T-helper 9 cell (primary cell): Measurements from ENCODE around the gene PHLDB1.
"Not testable (repeated sequence)": the region's sequence is repeated elsewhere in the genome, so short reads cannot be mapped to it uniquely, and the experiment has no call there.

ENCODE experiments used
- DNase-seq: peaks from one replicate; pipeline ENCODE4 v3.0.0-alpha.2; 2020
- total RNA-seq, 2 donors: gene quantifications; one replicate each; lab custom pipeline; 2026; lab: John Stamatoyannopoulos, UW

The PHLDB1 gene
- 2.9 to 5.2 reads per million in 2 donors for total RNA-seq

DNA sequence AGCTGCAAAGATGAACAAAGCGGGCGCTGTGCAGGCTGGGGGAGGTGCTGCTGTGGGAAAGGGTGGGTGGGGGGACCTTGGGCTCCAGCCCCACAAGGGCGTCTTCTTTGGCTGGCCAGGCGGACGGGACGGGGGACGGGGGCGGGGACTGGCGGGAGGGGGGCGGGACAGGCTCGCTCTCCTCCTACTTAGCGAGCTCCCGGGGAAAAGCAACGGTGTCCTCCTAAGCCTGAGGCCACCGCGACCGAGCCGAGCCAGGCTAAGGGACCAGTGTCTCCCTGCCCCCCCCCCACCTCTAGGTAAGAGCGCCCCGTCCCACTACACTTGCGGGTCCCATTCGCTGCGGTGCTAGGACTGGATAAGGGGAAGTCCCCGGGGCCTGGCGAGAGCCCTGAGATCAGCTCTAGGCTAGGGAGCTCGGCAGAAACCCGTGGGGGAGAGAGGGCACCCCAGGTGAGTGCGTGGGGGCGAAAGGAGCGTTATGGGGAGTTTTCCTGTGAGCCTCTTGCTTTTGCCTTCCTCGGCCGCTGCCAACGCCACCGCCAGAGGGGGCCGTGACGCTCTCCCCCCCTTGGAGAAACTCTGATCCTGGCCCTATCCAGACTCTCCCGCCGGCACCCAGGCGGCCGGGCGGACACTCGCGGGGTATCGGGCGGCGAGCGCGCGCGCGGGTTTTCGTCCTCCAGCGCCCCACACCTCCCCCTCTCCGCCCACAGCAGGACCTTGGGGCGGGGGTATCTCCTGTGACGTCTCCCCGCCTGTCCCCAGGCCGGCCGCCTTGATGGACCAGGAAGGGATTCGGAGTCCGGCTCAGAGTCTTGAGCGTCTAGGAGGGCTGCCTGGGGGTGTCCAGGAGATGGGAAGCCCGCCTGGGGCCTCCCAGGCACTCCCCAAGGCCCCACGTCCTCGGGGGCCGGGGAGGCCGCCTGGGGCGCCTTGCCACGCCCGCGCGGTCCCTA, at the start of gene PHLDB1:
TSS of gene PHLDB1 (plus strand) at position 215 of the 959 bp plus-strand sequence. CDS start 6,222 bp downstream, outside the sequence.
- peak; percentile 55 for DNase-seq

DNA sequence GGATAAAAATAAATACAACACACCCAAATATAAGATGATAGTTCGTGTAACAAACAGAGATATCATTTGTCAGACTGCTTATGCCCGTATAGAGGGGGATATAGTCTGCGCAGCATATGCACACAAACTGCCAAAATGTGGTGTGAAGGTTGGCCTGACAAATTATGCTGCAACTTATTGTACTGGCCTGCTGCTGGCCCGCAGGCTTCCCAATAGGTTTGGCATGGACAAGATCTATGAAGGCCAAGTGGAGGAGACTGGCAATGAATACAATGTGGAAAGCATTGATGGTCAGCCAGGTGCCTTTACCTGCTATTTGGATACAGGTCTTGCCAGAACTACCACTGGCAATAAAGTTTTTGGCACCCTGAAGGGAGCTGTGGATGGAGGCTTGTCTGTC, 46.6 kb upstream of the PHLDB1 start:
- DNase-seq = no peak

DNA sequence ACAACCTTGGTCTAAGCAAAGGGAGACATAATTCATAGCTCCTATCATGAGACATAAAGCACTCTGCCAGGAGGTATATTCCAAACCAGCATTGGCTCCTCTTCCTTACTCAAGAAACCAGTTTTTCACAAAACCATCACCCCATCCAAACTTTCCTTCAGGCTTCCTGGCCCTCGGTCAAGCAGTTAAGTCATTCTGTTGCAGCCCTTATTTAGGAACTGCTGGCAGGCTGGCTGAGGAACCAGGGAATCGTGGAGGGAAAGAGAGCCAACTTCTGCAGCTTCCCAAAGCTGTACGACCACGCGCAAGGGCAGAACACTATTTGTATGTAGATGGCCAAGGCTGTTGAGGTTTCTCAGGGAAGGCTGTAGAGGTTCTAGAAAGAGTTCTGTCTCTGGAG, 42.4 kb upstream of the PHLDB1 start:
- DNase-seq = no peak

DNA sequence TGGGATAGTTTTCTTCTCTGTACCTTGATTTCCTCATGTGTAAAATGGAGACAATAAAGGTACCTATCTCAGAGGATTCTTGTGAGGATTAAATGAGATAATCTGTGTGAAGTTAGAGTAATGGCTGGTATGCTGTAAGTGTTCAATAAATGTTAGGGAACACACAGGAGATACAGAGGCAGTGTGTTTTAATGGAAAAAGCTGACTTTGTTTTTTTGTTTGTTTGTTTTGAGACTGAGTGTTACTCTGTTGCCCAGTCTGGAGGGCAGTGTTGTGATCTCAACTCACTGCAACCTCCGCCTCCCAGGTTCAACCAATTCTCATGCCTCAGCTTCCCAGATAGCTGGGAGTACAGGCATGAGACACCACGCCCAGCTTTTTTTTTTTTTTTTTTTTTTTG, 37.7 kb upstream of the PHLDB1 start:
- no peak for DNase-seq

DNA sequence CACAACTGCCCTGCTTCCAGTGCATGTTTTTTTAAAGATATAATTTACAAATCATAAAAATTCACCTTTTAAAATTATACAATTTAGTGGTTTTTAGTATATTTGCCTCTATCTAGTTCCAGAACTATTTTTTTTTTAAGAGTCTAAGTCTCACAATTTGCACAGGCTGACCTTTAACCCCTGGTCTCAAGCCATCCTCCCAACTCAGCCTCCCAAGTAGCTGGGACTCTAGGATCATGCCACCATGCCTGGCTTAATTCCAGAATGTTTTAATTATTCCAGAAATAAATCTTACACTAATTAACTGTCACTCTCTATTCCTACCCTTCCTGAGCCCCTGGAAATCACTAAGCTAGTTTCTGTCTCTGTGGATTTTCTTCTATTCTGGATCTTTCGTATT, 36.6 kb upstream of the PHLDB1 start:
- DNase-seq = no peak

DNA sequence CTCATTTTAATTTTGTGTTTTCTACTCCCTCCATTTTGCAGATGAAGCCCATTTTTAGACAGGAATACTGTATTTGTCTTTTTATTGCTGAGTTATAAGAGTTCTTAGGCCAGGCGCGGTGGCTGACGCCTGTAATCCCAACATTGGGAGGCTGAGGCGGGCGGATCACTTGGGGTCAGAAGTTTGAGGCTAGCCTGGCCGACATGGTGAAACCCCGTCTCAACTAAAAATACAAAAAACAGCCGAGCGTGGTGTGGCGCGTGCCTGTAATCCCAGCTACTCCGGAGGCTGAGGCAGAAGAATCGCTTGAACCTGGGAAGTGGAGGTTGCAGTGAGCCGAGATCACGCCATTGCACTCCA, 35.7 kb upstream of the PHLDB1 start:
- DNase-seq = peak; percentile 4

DNA sequence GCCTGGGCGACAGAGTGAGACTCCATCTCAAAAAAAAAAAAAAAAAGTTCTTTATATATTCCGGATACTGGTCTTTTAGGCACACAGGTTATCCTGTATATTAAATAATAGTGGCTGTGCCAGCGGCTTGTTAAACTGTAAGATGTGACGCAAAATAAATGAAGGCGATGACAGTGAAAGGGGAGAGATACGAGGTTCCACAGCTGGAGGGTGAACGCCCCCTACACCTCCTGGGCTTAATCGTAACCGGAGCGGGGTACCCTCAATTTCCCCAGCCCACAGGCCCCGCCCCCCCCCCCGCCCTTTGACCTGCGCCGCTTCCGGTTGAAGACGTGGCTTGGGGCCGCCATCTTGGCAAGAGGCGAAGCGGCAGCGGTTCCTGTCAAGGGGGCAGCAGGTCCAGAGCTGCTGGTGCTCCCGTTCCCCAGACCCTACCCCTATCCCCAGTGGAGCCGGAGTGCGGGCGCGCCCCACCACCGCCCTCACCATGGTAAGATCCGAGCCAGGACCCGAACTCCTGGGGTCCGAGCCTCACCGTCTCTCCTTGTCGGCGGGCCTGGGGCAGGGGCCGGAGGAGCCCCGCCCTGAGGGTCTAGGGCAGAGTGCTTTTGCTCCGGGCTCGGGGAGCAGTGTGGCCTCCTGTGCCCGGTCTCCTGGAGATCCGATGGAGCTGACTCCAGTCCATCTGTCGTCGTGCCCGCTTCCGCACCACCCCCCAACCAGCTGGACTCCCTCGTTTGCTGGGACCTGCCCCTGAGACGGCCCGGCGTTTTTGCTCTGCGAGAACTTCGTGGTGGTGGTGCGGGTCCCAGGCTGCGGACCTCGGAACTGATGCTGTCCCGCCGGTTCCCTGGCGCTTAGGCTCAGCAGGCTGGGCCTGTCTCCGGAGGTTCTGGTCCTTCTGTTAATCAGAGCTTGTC, 35.1 kb upstream of the PHLDB1 start, which contains the start of gene ARCN1:
TSS of gene ARCN1 (plus strand) at position 349 of the 920 bp plus-strand sequence. CDS start at position 488, 139 bp downstream.
- DNase-seq = peak; percentile 66

DNA sequence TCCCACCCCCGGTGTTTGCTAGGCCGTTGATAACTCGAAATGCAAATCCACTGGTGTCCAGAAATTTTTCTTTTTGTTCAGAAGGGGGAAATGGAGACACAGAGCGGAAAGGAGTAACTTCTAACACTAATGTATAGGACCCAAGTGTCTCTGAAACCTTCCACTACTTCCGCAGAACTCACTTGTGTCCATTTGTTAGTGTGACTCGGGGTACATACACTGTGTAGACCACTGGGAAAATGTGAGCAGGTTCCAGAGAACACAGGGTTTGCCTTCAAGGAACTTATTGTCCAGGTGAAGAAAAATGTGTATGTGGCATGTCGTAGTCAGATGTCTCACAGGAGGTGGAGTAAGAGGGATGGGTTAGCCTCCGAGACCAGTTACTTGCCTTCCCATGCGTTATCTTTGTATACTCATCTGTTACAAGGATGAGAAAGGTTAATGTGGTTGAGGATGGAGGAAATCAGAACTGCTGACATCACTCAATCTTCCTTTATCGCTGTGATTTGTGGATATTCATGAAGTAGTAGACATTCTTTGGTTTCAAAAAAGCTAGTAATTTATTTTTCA, 34.3 kb upstream of the PHLDB1 start:
- DNase-seq = no peak

DNA sequence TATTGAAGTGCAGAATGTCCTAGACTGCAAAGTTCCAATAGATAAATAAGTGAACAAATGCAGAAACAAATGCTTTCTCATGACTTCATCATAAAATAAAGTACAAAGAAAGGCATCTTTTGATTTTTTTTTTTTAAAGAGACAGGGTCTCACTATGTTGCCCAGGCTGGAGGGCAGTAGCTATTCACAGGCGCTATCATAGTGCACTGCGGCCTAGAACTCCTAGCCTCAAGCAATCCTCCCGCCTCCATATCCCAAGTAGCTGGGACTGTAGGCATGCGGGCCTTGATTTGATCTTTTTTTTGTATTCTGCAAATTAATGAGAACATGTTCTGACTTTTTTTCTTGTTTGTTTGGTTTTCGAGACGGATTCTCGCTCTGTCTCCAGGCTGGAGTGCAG, 32.8 kb upstream of the PHLDB1 start:
- no peak for DNase-seq

DNA sequence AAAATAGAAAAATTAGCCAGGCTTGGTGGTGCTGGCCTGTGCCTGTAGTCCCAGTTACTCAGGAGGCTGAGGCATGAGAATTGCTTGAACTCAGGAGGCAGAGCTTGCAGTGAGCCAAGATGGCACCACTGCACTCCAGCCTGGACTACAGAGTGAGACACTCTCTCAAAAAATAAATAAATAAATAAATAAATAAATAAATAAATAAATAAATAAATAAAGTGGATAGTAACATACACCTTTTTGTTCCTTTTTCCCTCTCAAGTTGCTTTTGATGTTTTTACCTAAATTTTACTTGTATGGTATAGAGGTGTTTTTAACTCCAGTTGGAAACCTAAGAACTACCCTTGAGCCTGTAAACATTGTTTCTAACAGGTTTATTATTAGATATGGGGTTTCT, 29.4 kb upstream of the PHLDB1 start:
- not testable (repeated sequence) for DNase-seq

DNA sequence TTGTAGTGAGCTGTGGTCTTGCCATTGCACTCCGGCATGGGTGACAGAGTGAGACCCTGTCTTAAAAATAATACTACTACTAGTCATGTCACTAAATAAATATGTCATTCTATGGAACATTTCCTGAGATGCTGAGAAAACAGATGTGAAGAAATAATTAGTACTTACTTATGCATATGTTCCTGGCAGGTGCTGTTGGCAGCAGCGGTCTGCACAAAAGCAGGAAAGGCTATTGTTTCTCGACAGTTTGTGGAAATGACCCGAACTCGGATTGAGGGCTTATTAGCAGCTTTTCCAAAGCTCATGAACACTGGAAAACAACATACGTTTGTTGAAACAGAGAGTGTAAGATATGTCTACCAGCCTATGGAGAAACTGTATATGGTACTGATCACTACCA, 26.4 kb upstream of the PHLDB1 start:
- DNase-seq = no peak

DNA sequence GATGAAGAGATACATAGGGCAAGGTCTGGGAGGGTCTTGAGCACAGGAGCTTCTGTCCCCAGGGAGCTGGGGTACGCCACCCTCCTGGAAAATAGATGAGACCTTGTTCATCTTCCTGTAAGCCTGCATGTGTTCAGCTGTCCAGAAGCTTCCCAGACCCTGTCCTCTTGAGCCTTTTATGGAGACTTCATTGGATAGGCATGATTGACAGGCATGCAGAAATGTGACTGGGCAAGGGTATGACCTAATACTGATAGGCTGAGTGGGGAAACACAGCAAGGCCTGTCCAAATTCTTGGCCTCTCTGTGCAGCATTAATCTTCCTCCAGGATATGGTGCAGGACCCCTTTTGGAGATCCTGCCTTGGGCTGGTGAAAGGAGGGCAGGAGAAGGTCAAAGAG, 19.5 kb upstream of the PHLDB1 start:
- DNase-seq = no peak

DNA sequence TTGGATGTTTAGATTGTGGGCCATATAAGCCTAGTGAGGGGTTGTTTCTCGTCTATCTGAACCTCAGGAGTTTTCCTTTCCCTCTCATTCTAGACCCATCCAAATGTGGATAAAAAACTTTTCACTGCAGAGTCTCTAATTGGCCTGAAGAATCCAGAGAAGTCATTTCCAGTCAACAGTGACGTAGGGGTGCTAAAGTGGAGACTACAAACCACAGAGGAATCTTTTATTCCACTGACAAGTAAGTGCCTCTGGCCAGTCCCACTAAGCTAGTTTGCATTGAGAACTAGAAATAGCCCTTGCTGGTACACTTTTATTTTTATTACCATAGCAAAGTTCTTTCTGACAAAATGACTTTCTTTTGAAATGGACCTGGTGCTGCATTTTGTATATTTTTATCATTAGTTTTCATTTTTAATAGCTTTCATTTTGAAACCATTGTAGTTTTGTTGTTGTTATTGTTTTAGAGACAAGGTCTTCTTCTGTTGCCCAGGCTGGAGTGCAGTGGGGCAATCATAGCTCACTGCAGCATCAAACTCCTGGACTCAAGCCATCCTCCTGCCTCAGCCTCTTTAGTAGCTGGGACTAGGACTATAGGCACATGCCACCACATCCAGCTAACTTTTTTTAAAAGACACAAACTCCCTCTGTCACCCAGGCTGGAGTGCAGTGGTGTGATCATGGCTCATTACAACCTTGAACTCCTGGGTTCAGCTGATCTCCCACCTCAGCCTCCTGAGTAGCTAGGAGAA, 14.6 kb upstream of the PHLDB1 start:
- DNase-seq = no peak

DNA sequence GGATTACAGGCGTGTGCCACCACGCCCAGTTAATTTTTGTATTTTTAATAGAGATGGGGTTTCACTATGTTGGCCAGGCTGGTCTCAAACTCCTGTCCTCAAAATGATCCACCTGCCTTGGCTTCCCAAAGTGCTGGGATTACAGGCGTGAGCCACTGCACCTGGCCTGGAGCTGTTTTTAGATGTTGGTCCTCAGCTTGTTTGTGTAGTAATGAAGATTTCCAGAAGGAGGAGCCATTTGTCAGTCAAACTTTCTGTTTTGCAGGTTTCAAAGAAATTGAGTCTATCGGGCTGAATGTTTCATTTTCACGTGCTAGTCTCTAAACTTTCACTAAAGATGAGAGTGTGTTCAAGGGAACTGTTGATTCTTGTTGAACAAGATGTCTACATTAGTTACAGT, 12.4 kb upstream of the PHLDB1 start:
- not testable (repeated sequence) for DNase-seq

DNA sequence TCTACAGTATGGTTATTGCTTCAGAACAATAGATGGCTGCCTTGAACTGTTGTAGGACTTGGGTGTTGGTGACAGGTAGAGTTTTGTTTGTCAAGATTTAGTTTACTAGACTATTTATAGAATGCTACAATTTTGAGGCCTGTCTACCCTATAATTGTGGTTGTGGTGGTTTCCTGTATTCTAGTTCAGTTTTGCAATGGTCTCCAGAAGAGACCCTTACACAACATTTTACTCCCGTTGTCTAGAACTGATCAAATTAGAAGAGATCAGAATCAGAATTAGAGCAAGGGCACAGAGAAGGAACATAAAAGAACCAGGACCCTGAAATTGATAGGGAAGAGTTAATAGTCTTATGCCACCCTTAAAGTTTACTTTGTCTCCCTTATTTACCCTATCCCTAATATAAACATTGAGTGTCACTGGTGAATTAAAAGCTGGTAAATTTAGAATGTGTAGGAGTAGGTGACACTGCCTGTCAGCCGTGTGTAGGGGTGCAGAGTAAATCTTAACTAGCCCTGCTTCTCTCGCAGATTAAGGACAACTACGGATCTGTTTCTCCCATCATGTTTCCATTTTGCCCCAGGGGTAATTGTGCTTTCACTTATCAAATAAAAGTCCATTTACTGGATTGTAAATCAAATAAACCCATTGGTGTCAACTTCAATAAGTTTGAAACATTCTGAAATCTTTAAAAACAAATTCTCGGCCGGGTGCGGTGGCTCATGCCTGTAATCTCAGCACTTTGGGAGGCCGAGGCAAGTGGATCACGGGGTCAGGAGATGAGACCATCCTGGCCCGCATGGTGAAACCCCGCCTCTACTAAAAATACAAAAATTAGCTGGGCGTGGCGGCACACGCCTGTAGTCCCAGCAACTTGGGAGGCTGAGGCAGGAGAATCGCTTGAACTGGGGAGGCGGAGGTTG, 10.9 kb upstream of the PHLDB1 start:
- DNase-seq = no peak

DNA sequence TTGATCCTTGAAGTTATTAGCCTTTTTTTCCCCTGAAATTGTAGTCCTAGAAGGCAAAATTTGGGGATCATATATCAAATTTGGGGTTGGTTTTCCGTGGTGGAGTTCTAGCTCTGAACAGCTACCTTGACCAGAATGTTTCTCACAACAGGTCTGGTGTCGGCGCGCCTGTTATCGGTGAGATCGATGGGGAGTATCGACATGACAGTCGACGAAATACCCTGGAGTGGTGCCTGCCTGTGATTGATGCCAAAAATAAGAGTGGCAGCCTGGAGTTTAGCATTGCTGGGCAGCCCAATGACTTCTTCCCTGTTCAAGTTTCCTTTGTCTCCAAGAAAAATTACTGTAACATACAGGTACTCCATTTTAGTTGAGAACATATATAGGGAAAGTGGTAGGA, 9.9 kb upstream of the PHLDB1 start:
- no peak for DNase-seq

DNA sequence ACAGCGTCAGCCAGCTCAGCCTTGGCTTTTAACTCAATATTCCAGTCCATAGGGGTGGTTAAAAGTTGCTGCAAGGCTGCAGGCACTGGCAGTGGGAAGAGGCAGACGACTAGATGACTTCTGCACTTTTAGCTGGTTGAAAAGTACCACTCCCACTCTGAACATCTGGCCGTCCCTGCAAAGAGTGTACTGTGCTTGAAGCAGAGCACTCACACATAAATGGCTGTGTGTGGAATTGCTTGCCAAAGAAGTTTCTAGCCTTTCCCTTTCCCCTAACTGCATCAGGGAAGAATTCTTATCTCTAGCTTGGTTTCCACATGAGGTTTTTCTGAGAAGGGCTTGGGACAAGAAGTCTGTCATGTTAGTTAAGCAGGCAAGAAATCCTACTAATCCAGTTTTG, 5.1 kb upstream of the PHLDB1 start:
- DNase-seq = no peak

DNA sequence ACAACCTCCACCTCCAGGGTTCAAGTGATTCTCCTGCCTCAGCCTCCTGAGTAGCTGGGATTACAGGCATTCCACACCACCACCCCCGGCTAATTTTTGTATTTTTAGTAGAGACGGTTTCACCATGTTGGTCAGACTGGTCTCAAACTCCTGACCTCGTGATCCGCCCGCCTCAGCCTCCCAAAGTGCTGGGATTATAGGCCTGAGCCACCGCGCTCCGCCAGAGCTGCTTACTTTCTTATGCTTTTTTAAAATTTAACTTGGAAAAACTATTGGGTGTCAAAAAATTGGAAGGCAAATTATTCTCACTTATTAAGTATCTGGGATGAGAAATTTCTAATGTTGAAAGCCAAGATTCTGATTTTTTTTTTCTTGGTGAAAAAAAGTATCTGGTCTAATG, 3.7 kb upstream of the PHLDB1 start:
- not testable (repeated sequence) for DNase-seq

DNA sequence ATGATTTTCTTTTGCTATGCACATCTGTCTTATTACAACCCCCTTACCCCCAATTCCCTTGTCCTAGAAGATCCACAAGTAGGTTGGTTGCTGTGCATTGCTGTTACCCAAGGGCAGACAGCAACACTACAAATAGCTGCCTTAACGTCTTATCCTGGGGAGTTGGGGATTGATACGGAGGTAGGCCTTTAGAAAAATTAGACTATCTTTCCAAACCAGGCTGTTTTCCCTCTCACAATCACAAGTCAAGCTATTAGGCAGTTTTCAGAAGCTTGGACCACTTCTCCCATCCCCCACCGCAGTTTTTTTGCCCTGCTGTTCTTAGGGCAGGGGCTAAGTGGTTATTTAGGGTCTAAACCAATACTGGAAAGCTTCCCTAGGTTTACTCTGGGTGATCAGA, 2.8 kb upstream of the PHLDB1 start:
- no peak for DNase-seq

DNA sequence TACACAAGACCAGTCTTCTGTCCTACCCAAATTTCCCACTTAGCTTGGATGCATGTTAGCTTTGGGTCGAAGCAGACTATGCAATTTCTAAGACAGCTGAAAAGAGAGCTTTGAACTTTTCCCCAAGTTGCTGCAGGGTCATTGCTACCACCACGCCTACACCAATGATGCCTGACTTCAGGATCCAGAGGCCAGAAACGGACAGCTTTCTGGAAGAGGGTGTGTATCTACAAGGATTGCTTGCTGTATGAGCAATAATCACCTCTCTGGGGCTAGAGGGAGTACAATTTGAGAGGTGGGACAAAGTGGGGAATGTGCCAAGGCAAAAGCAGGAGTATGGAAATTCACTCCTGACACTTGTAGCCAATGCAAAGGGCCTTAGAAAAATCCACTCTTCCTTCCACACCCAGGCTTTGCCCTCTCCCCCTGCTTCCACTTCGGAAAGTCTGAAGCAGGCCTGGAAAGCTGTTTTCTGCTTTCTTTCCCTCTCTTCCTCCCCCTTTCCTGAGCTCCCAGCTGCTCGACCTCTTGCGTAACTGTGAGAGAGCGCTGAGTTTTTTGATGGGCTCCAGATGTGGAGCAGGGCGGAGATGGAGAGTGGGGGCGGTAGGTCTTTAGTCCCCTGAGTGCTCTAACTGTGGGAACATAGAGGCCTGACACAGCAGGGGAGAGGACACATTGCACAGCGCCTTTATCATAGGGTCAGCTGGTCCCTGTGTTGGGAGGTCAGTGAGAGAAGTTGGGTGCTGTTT, 2.1 kb upstream of the PHLDB1 start:
- DNase-seq = no peak
